ENCODE results near the gene SYNDIG1L. TPM values are rescaled to one million over a fixed set of nuclear protein-coding genes. Genes with fewer than 3 reads are reported as not detected.
"Not testable (repeated sequence)": the region's sequence is repeated elsewhere in the genome, so short reads cannot be mapped to it uniquely, and the experiment has no call there.

Gene SYNDIG1L
- polyA plus RNA-seq, 4 donors = 0.12 to 0.36 (median 0.27) TPM

GRCh38 chr14:74404435-74404834 lies 21.6 kb downstream of the SYNDIG1L start:
- DNase-seq (ENCODE audit: low read depth in 4 of 4, low spot score in 3 of 4) = no peak

- no peak for DNase-seq (ENCODE audit: low read depth in 4 of 4, low spot score in 3 of 4)
These were observed 22.2 kb downstream of the SYNDIG1L start for GRCh38 chr14:74403619-74404417.

GRCh38 chr14:74402401-74403251 lies 23.4 kb downstream of the SYNDIG1L start:
- DNase-seq (ENCODE audit: low read depth in 4 of 4, low spot score in 3 of 4) = no peak

- no peak for DNase-seq (ENCODE audit: low read depth in 4 of 4, low spot score in 3 of 4)
These were observed 24.3 kb downstream of the SYNDIG1L start for GRCh38 chr14:74401504-74402241.

- no peak for DNase-seq (ENCODE audit: low read depth in 4 of 4, low spot score in 3 of 4)
These were observed 25.0 kb downstream of the SYNDIG1L start for GRCh38 chr14:74400919-74401503.

GRCh38 chr14:74400031-74400685 lies 25.9 kb downstream of the SYNDIG1L start:
- no peak for DNase-seq (ENCODE audit: low read depth in 4 of 4, low spot score in 3 of 4)

- no peak for DNase-seq (ENCODE audit: low read depth in 4 of 4, low spot score in 3 of 4)
These were observed 30.9 kb downstream of the SYNDIG1L start for GRCh38 chr14:74395094-74395493.

- no peak for DNase-seq (ENCODE audit: low read depth in 4 of 4, low spot score in 3 of 4)
These were observed 31.5 kb downstream of the SYNDIG1L start for GRCh38 chr14:74394549-74394948.

- DNase-seq (ENCODE audit: low read depth in 4 of 4, low spot score in 3 of 4) = no peak
These were observed 33.1 kb downstream of the SYNDIG1L start for GRCh38 chr14:74392616-74393570.

- no peak for DNase-seq (ENCODE audit: low read depth in 4 of 4, low spot score in 3 of 4)
These were observed 34.5 kb downstream of the SYNDIG1L start for GRCh38 chr14:74391479-74391878.

- DNase-seq (ENCODE audit: low read depth in 4 of 4, low spot score in 3 of 4) = not testable (repeated sequence)
These were observed 35.5 kb downstream of the SYNDIG1L start for GRCh38 chr14:74390505-74390904.

- DNase-seq (ENCODE audit: low read depth in 4 of 4, low spot score in 3 of 4) = no peak
These were observed 36.0 kb downstream of the SYNDIG1L start for GRCh38 chr14:74389980-74390379.

GRCh38 chr14:74382231-74382630 lies 43.8 kb downstream of the SYNDIG1L start:
- no peak for DNase-seq (ENCODE audit: low read depth in 4 of 4, low spot score in 3 of 4)

- not testable (repeated sequence) for DNase-seq (ENCODE audit: low read depth in 4 of 4, low spot score in 3 of 4)
These were observed 44.4 kb downstream of the SYNDIG1L start for GRCh38 chr14:74381571-74381970.

GRCh38 chr14:74380845-74381244 lies 45.2 kb downstream of the SYNDIG1L start:
- DNase-seq (ENCODE audit: low read depth in 4 of 4, low spot score in 3 of 4) = no peak

- DNase-seq (ENCODE audit: low read depth in 4 of 4, low spot score in 3 of 4) = no peak
These were observed 45.8 kb downstream of the SYNDIG1L start for GRCh38 chr14:74380172-74380571.

- no peak for DNase-seq (ENCODE audit: low read depth in 4 of 4, low spot score in 3 of 4)
These were observed 47.9 kb downstream of the SYNDIG1L start for GRCh38 chr14:74377976-74378690.

- DNase-seq (ENCODE audit: low read depth in 4 of 4, low spot score in 3 of 4) = no peak
These were observed 57.6 kb downstream of the SYNDIG1L start for GRCh38 chr14:74368441-74368840.

Data from left renal pelvis (tissue), 4 donors.